NCI-H82 (cell line): ENCODE measurements around the gene ATP1A1.

Experiments
- DNase-seq: peaks from one replicate; lab custom pipeline; 2025; lab: John Stamatoyannopoulos, UW

The ATP1A1 gene

GRCh38 chr1:116372651-116373430, at the start of gene ATP1A1:
TSS of gene ATP1A1 (plus strand) at chr1:116373244. CDS start at chr1:116373512, 268 bp downstream.
- peak; percentile 93 for DNase-seq

- DNase-seq: no peak
These were observed 49.6 kb upstream of the ATP1A1 start for GRCh38 chr1:116323491-116323890.

- DNase-seq: no peak
These were observed 48.6 kb upstream of the ATP1A1 start for GRCh38 chr1:116324411-116324810.

- DNase-seq: no peak
These were observed 47.9 kb upstream of the ATP1A1 start for GRCh38 chr1:116325104-116325503.

GRCh38 chr1:116325922-116326321, 47.1 kb upstream of the ATP1A1 start:
- no peak for DNase-seq

- DNase-seq: no peak
These were observed 46.6 kb upstream of the ATP1A1 start for GRCh38 chr1:116326486-116326885.

- no peak for DNase-seq
These were observed 44.4 kb upstream of the ATP1A1 start for GRCh38 chr1:116328671-116329070.

GRCh38 chr1:116329524-116330341, 43.3 kb upstream of the ATP1A1 start:
- DNase-seq: no peak

GRCh38 chr1:116330342-116330652, 42.7 kb upstream of the ATP1A1 start:
- no peak for DNase-seq

GRCh38 chr1:116330846-116331245, 42.2 kb upstream of the ATP1A1 start:
- DNase-seq: no peak

GRCh38 chr1:116331523-116331922, 41.5 kb upstream of the ATP1A1 start:
- DNase-seq: no peak

GRCh38 chr1:116332451-116332850, 40.6 kb upstream of the ATP1A1 start:
- no peak for DNase-seq

GRCh38 chr1:116333171-116334014, 39.7 kb upstream of the ATP1A1 start:
- no peak for DNase-seq

GRCh38 chr1:116334015-116334547, 39.0 kb upstream of the ATP1A1 start:
- DNase-seq: no peak

GRCh38 chr1:116334868-116335635, 38.0 kb upstream of the ATP1A1 start:
- DNase-seq: no peak

GRCh38 chr1:116335850-116336624, 37.0 kb upstream of the ATP1A1 start:
- DNase-seq: no peak

GRCh38 chr1:116337398-116337797, 35.6 kb upstream of the ATP1A1 start:
- no peak for DNase-seq

GRCh38 chr1:116338400-116338799, 34.6 kb upstream of the ATP1A1 start:
- DNase-seq: no peak

- no peak for DNase-seq
These were observed 32.4 kb upstream of the ATP1A1 start for GRCh38 chr1:116340506-116341231.

- no peak for DNase-seq
These were observed 30.0 kb upstream of the ATP1A1 start for GRCh38 chr1:116343019-116343418.
